Nephron progenitor cell (in vitro differentiated cells): ENCODE results near the gene SLCO1B1.
A peak's percentile ranks its signal among the peaks of the same experiment; 100 is the strongest.

Source experiments
- DNase-seq: peaks from one replicate; pipeline ENCODE4 v3.0.0; 2021
- H3K27ac Mint-ChIP-seq: 2 replicates; pipeline ENCODE4 v1.8.0; 2021; ENCODE audit warnings: mild to moderate bottlenecking, moderate library complexity, mixed read lengths
- H3K27me3 Mint-ChIP-seq: 2 replicates; pipeline ENCODE4 v1.8.0; 2021; ENCODE audit warnings: mild to moderate bottlenecking, low read depth, mixed read lengths; ENCODE audit not compliant: poor library complexity
- H3K36me3 Mint-ChIP-seq: 2 replicates; pipeline ENCODE4 v1.8.0; 2021; ENCODE audit warnings: low read depth, mixed read lengths
- H3K4me1 Mint-ChIP-seq: 2 replicates; pipeline ENCODE4 v1.8.0; 2021; ENCODE audit warnings: mixed read lengths
- H3K4me3 Mint-ChIP-seq: 2 replicates; pipeline ENCODE4 v1.8.0; 2021; ENCODE audit warnings: mild to moderate bottlenecking, moderate library complexity, mixed read lengths
- H3K9me3 Mint-ChIP-seq: 2 replicates; pipeline ENCODE4 v1.8.0; 2021; ENCODE audit warnings: mild to moderate bottlenecking, moderate library complexity, mixed read lengths
- CTCF ChIP-seq: fragments of 200-600 bp; sonication (generic); IDR thresholded peaks from 2 replicates; pipeline ENCODE4 v1.5.0; 2021; ENCODE audit warnings: antibody characterized with exemption

Gene SLCO1B1

GRCh38 chr12:21223930-21224329 is 92.9 kb downstream of the SLCO1B1 start:
- no peak for DNase-seq
- Mint-ChIP-seq H3K36me3 (no peaks in the 10 kb centered on the region), H3K9me3 (no peaks in the 10 kb centered on the region), H3K27me3 (no peaks in the 10 kb centered on the region), H3K27ac (no peak overlapping the region), H3K4me3 (no peak overlapping the region), H3K4me1 (no peaks in the 10 kb centered on the region)
- TF ChIP-seq CTCF: no peak

DNA sequence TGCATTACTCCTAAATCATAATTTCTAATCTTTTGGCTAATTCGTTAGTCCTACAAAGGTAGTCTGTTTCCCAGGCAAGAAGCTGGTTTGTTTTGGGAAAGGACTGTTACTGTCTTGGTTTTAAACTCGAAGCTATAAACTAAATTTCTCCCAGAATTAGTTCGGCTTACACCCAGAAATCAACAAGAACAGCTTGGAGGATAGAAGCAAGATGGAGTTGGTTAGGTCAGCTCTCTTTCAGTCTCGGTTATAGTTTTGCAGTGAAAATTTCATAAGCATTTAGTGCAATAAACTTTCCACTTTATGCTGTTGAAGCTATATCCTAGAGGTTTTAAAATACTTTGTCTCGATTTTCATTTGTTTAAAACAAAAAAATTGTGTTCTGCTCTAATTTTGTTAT is 103.4 kb downstream of the SLCO1B1 start:
- Mint-ChIP-seq H3K4me3 (no peak overlapping the region), H3K27me3 (no peaks in the 10 kb centered on the region), H3K27ac (no peak overlapping the region), H3K36me3 (no peaks in the 10 kb centered on the region), H3K9me3 (no peaks in the 10 kb centered on the region), H3K4me1 (no peaks in the 10 kb centered on the region)
- no peak for DNase-seq
- no peak for TF ChIP-seq CTCF

DNA sequence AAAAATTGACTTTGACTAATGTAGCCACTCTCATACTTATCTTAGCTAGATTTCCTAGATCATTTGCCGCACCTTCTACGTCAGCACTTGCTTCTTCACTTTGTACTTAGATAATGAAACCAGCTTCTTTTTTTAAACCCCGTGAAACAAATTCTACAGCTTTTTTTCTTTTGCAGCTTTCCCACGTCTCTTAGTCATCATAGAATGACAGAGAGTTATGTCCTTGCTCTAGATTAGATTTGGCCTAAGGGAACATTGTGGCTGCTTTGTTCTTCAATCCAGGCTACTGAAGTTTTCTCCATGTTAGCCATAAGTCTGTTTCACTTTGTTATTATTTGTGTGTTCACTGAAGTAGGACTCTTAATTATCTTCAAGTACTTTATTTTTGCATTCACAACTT is 108.9 kb downstream of the SLCO1B1 start:
- no peak for TF ChIP-seq CTCF
- DNase-seq: no peak
- H3K27me3 Mint-ChIP-seq: no peaks in the 10 kb centered on the region
- H3K4me3 Mint-ChIP-seq: no peak overlapping the region
- no peaks in the 10 kb centered on the region for H3K9me3 Mint-ChIP-seq
- H3K36me3 Mint-ChIP-seq: no peaks in the 10 kb centered on the region
- no peaks in the 10 kb centered on the region for H3K4me1 Mint-ChIP-seq
- no peak overlapping the region for H3K27ac Mint-ChIP-seq

GRCh38 chr12:21248679-21249078 is 117.7 kb downstream of the SLCO1B1 start:
- no peaks in the 10 kb centered on the region for H3K9me3 Mint-ChIP-seq
- no peak overlapping the region for H3K27ac Mint-ChIP-seq
- H3K36me3 Mint-ChIP-seq: no peaks in the 10 kb centered on the region
- peaks cover 2% of the 10 kb centered on the region for H3K27me3 Mint-ChIP-seq
- DNase-seq: no peak
- H3K4me1 Mint-ChIP-seq: no peaks in the 10 kb centered on the region
- no peak for TF ChIP-seq CTCF
- no peak overlapping the region for H3K4me3 Mint-ChIP-seq

DNA sequence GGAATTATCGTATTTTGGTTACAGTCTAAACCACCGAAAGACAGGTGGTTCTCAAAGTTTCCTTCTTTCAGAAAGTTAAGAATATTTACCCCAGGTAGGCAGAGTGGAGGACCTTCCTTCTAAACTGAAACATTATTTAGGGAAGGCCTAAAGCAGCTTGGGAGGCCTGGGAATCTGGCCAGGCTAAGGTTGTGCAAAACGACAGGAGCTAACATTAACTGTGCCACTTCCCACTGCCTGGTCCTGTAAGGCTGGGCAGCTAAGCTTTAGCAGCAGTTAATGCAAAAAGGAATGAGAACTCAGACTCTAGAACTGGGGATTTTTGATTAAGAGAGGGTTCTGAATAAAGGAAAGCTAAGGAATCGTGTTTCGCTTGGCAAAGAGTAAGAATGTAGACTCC is 121.1 kb downstream of the SLCO1B1 start:
- Mint-ChIP-seq H3K27me3 (peaks cover 2% of the 10 kb centered on the region), H3K4me1 (no peaks in the 10 kb centered on the region), H3K4me3 (no peak overlapping the region), H3K27ac (peak overlapping the region; percentile 37), H3K36me3 (no peaks in the 10 kb centered on the region), H3K9me3 (no peaks in the 10 kb centered on the region)
- no peak for TF ChIP-seq CTCF
- no peak for DNase-seq

GRCh38 chr12:21257172-21257571 is 126.2 kb downstream of the SLCO1B1 start:
- Mint-ChIP-seq H3K36me3 (no peaks in the 10 kb centered on the region), H3K27me3 (no peaks in the 10 kb centered on the region), H3K4me1 (no peaks in the 10 kb centered on the region), H3K9me3 (peaks cover 8% of the 10 kb centered on the region), H3K27ac (no peak overlapping the region), H3K4me3 (no peak overlapping the region)
- no peak for TF ChIP-seq CTCF
- DNase-seq: no peak
